HL-60 (cell line): ENCODE data around the gene GRIK1.

Source experiments
- DNase-seq, 2 experiments: peaks; one replicate each; pipeline ENCODE4 v3.0.0-alpha.2; 2010 to 2020; ENCODE audit warnings: low read depth in 1 of 2, low spot score in 1 of 2
- H3K27ac ChIP-seq: fragments of 250-450 bp; sonication (Bioruptor Pico); replicated peaks from 2 replicates; pipeline ENCODE4 v1.5.1; 2020; ENCODE audit warnings: mild to moderate bottlenecking, moderate library complexity
- H3K27me3 ChIP-seq: fragments of 250-450 bp; sonication (Bioruptor Pico); 2 replicates; pipeline ENCODE4 v1.5.1; 2021; ENCODE audit warnings: mild to moderate bottlenecking, moderate library complexity; ENCODE audit not compliant: insufficient read depth, poor library complexity, severe bottlenecking
- H3K4me3 ChIP-seq: replicated peaks from 2 replicates; pipeline ENCODE4 v1.5.1; 2011; ENCODE audit warnings: mild to moderate bottlenecking, control low read depth, low read length; ENCODE audit not compliant: insufficient read depth
- CTCF ChIP-seq: IDR thresholded peaks from one replicate; pipeline ENCODE4 v1.5.1; 2011; ENCODE audit warnings: low read length, control low read depth, inconsistent platforms; ENCODE audit not compliant: insufficient read depth
- GABPA ChIP-seq: IDR thresholded peaks from 2 replicates; pipeline ENCODE4 v1.6.1; 2012; ENCODE audit warnings: low read depth
- POLR2AphosphoS5 ChIP-seq: IDR thresholded peaks from 2 replicates; pipeline ENCODE4 v1.6.1; 2012; ENCODE audit warnings: low read depth
- REST ChIP-seq: IDR thresholded peaks from 2 replicates; pipeline ENCODE4 v1.6.1; 2012; ENCODE audit warnings: low read depth; ENCODE audit not compliant: insufficient replicate concordance
- SPI1 ChIP-seq: IDR thresholded peaks from 2 replicates; pipeline ENCODE4 v1.6.1; 2012; ENCODE audit warnings: low read depth, mild to moderate bottlenecking, borderline replicate concordance

The GRIK1 gene

GRCh38 chr21:29654203-29654602, 285.6 kb downstream of the GRIK1 start:
- DNase-seq = no peak
- no peaks in the 10 kb centered on the region for H3K27me3 ChIP-seq
- H3K27ac ChIP-seq = no peak overlapping the region
- no peak for TF ChIP-seq GABPA
- no peak for TF ChIP-seq CTCF
- no peak for TF ChIP-seq POLR2AphosphoS5
- no peak for TF ChIP-seq REST
- no peak for TF ChIP-seq SPI1
- no peak overlapping the region for H3K4me3 ChIP-seq

- no peaks in the 10 kb centered on the region for H3K27me3 ChIP-seq
- no peak for DNase-seq
- TF ChIP-seq POLR2AphosphoS5 = no peak
- no peak for TF ChIP-seq CTCF
- no peak for TF ChIP-seq GABPA
- no peak for TF ChIP-seq SPI1
- no peak for TF ChIP-seq REST
- H3K4me3 ChIP-seq = no peak overlapping the region
- no peak overlapping the region for H3K27ac ChIP-seq
Measured at GRCh38 chr21:29650523-29651022, 289.2 kb downstream of the GRIK1 start.

- Histone ChIP-seq H3K27me3 (no peaks in the 10 kb centered on the region), H3K27ac (peak overlapping the region; percentile 56), H3K4me3 (no peak overlapping the region)
- TF ChIP-seq CTCF = no peak
- TF ChIP-seq POLR2AphosphoS5 = peak; percentile 33; the same call in 1 of the 2 replicates
- peak; percentile 26 to 61 for DNase-seq
Measured at GRCh38 chr21:29649406-29649814, 290.4 kb downstream of the GRIK1 start.

- no peak for DNase-seq
- no peaks in the 10 kb centered on the region for H3K27me3 ChIP-seq
- H3K4me3 ChIP-seq = no peak overlapping the region
- peak overlapping the region; percentile 56 for H3K27ac ChIP-seq
- TF ChIP-seq CTCF (no peak), REST (no peak), SPI1 (no peak), GABPA (no peak), POLR2AphosphoS5 (no peak)
Measured at GRCh38 chr21:29648710-29649240, 291.0 kb downstream of the GRIK1 start.
